HFFc6 (cell line): ENCODE measurements around the gene FOXO6. TPM values are rescaled to one million over a fixed set of nuclear protein-coding genes. Genes with fewer than 3 reads are reported as not detected.

Experiments
- DNase-seq: peaks from one replicate; pipeline ENCODE4 v3.0.0-alpha.2; 2018
- H3K27ac Mint-ChIP-seq: 2 replicates; pipeline ENCODE4 v1.8.0; 2020; ENCODE audit warnings: mild to moderate bottlenecking, mixed read lengths
- H3K27me3 Mint-ChIP-seq: 2 replicates; pipeline ENCODE4 v1.8.0; 2021; ENCODE audit warnings: mild to moderate bottlenecking, moderate library complexity, mixed read lengths; ENCODE audit not compliant: insufficient read depth
- H3K36me3 Mint-ChIP-seq: 2 replicates; pipeline ENCODE4 v1.8.0; 2021; ENCODE audit warnings: low read depth, mixed read lengths
- H3K4me1 Mint-ChIP-seq: 2 replicates; pipeline ENCODE4 v1.8.0; 2020; ENCODE audit warnings: low read depth, mixed read lengths
- H3K4me3 Mint-ChIP-seq: 2 replicates; pipeline ENCODE4 v1.8.0; 2020; ENCODE audit warnings: mild to moderate bottlenecking, moderate library complexity, mixed read lengths
- H3K9me3 Mint-ChIP-seq: 2 replicates; pipeline ENCODE4 v1.8.0; 2020; ENCODE audit warnings: mild to moderate bottlenecking, mixed read lengths
- total RNA-seq, 6 experiments: library from RNA; stranded (reverse); fragmentation: NEBNext Ultra II Directional; extraction: Animal tissue kit (Norgen Biotek cat#: 25700); gene quantifications; 2 replicates in 1 of 6; 3 replicates in 5 of 6; pipeline ENCODE4 v1.2.3, GENCODE V29; 2021
- TF ChIP-seq, protein P1 (sequence below): fragments of 200-600 bp; sonication (generic); IDR thresholded peaks from 2 replicates; pipeline ENCODE4 v1.5.0; 2021; ENCODE audit warnings: antibody characterized with exemption, mild to moderate bottlenecking

FOXO6 gene
- total RNA-seq, 6 experiments from 2014 or later: 0.07 to 0.08 TPM; not detected in 4

DNA sequence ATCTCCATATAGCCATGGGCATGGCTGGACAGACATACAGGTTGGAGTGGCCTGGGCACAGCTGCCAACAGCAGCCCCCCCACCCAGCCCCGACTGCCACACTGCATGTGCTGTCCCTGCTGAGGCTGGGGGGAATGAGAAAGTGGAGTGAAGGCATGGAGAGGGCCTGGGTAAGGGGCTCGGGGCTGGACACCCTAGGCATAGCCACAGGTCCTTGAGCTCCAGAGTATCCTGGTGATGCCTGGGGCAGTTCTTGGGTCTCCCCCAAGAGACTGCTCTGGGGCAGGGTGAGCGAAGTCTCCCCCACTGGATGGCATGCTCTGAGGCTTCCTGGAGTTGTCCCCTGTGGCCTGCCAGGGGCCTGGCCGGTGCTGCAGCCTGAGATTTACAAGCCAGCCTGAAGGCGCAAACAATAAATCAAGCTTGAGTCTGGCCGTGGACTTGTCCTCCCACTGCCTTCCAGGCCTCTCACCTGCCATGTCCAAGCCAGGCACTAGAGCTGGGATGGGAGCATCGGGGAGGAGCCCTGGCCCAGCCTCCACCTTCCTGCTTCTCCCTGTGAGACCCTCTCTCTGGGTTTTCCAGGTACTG lies 53.6 kb downstream of the FOXO6 start:
- Mint-ChIP-seq H3K4me3 (no peak overlapping the region), H3K4me1 (peaks cover 27% of the 10 kb centered on the region), H3K36me3 (no peaks in the 10 kb centered on the region), H3K27ac (no peak overlapping the region), H3K9me3 (no peaks in the 10 kb centered on the region; the same call in 1 of the 2 replicates), H3K27me3 (peaks cover 15% of the 10 kb centered on the region)
- DNase-seq: no peak
- TF ChIP-seq, protein P1, sequence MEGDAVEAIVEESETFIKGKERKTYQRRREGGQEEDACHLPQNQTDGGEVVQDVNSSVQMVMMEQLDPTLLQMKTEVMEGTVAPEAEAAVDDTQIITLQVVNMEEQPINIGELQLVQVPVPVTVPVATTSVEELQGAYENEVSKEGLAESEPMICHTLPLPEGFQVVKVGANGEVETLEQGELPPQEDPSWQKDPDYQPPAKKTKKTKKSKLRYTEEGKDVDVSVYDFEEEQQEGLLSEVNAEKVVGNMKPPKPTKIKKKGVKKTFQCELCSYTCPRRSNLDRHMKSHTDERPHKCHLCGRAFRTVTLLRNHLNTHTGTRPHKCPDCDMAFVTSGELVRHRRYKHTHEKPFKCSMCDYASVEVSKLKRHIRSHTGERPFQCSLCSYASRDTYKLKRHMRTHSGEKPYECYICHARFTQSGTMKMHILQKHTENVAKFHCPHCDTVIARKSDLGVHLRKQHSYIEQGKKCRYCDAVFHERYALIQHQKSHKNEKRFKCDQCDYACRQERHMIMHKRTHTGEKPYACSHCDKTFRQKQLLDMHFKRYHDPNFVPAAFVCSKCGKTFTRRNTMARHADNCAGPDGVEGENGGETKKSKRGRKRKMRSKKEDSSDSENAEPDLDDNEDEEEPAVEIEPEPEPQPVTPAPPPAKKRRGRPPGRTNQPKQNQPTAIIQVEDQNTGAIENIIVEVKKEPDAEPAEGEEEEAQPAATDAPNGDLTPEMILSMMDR: no peak

GRCh38 chr1:41416081-41416480 lies 54.8 kb downstream of the FOXO6 start:
- H3K27ac Mint-ChIP-seq: no peak overlapping the region
- H3K27me3 Mint-ChIP-seq: peaks cover 8% of the 10 kb centered on the region
- H3K4me3 Mint-ChIP-seq: no peak overlapping the region
- no peaks in the 10 kb centered on the region for H3K36me3 Mint-ChIP-seq
- peaks cover 27% of the 10 kb centered on the region for H3K4me1 Mint-ChIP-seq
- TF ChIP-seq, protein P1: no peak
- DNase-seq: no peak
- no peaks in the 10 kb centered on the region for H3K9me3 Mint-ChIP-seq

DNA sequence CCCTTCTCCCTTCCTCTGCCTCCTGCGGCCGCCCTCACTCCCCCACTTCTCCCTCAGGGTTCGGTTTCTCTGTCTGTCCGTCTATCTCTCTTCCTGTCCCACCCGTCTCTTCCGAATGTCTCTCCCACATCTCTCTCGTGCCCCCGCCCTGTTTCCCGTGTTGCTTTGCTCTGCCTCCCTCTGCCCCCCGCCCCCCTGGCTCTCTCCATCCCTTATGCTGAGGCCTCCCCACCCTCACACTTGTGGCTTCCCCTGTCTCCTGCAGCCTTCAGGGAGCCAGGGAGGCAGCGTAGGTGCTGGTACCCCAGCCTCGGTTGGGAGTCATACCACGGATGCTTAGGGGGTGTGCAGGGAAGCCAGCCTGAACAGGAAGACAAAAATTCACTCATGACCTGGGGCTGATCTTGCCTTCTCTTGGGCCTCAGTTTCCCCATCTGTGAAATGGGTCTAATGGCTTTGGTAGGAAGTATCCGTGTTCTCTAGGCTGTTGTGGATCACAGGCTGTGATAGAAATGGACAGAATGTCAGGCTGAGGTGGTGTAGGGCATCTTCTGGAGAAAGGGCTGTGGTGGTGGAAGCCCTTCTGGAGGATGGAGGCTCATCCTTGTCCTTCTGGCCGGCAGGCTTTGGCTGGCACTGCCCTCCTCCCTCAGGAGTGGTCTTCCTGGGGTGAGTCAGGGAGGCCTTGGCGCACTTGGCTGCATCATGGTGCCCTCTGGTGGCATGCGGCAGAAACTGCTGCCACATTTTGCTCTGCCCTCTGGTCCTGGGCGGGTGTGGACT lies 55.5 kb downstream of the FOXO6 start:
- H3K9me3 Mint-ChIP-seq: no peaks in the 10 kb centered on the region
- H3K27me3 Mint-ChIP-seq: peaks cover 8% of the 10 kb centered on the region
- H3K4me3 Mint-ChIP-seq: no peak overlapping the region
- peak; percentile 56 for DNase-seq
- peaks cover 27% of the 10 kb centered on the region for H3K4me1 Mint-ChIP-seq
- no peak overlapping the region for H3K27ac Mint-ChIP-seq
- TF ChIP-seq, protein P1: peak; percentile 97
- no peaks in the 10 kb centered on the region for H3K36me3 Mint-ChIP-seq

DNA sequence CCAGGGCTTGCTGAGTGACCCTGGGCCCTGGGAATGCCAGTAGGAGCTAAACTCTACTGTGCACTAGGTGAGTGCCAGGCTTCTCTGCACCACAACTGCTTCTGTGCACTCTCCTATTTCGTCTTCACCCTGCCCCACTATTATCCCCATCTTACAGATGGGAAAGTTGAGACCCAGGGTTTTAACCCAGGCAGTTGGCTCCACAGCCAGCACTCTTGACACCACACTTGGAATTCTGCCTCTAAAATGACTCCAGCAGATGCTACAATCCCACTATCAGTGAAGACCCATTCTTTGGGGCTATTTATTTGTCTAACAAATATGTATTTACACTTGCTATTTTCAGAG lies 56.1 kb downstream of the FOXO6 start:
- Mint-ChIP-seq H3K27me3 (peaks cover 8% of the 10 kb centered on the region), H3K9me3 (no peaks in the 10 kb centered on the region), H3K27ac (peak overlapping the region; percentile 54), H3K4me1 (peaks cover 27% of the 10 kb centered on the region), H3K4me3 (no peak overlapping the region), H3K36me3 (no peaks in the 10 kb centered on the region)
- DNase-seq: no peak
- TF ChIP-seq, protein P1: peak; percentile 46

DNA sequence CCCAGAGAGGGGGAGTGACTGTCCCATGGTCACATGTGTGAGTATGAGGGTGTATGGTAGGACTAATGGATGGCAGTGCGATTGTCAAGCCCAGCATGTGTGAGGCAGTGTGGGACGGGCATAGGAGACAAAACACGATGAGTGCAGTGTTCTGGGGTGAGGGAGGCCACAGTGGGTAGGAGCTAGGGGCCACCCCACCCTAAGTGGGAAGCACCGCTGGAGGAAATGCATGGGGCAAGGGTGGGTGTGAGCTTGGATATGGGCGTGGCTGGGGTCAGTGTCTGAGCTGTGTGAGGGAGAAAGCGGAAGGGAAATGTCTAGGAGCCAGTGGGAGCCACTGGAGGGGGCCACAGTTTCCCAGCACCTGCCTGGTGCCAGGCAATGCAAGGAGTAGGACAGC lies 56.5 kb downstream of the FOXO6 start:
- Mint-ChIP-seq H3K27me3 (peaks cover 7% of the 10 kb centered on the region), H3K27ac (peak overlapping the region; percentile 54), H3K9me3 (no peaks in the 10 kb centered on the region), H3K4me1 (peaks cover 22% of the 10 kb centered on the region), H3K36me3 (no peaks in the 10 kb centered on the region), H3K4me3 (no peak overlapping the region)
- DNase-seq: no peak
- TF ChIP-seq, protein P1: no peak
